Myocyte (in vitro differentiated cells): ENCODE data around the gene HHATL. TPM values are rescaled to one million over a fixed set of nuclear protein-coding genes. Genes with fewer than 3 reads are reported as not detected.

Experiments
- DNase-seq: peaks from one replicate; pipeline ENCODE4 v3.0.0-alpha.2; 2012; ENCODE audit warnings: low read depth
- polyA plus RNA-seq: library from polyadenylated mRNA; unstranded; fragments of >200 nt; gene quantifications from one replicate; pipeline ENCODE4 v1.2.1, GENCODE V29; 2012; ENCODE audit warnings: missing spikeins
- total RNA-seq: library from RNA; depleted of rRNA; stranded (reverse); fragments of >200 nt; gene quantifications from 2 replicates; pipeline ENCODE4 v1.2.3, GENCODE V29; 2014

HHATL gene
- total RNA-seq: 12.3 and 26.6 TPM in 2 replicates
- polyA plus RNA-seq: 2.1 TPM

DNA sequence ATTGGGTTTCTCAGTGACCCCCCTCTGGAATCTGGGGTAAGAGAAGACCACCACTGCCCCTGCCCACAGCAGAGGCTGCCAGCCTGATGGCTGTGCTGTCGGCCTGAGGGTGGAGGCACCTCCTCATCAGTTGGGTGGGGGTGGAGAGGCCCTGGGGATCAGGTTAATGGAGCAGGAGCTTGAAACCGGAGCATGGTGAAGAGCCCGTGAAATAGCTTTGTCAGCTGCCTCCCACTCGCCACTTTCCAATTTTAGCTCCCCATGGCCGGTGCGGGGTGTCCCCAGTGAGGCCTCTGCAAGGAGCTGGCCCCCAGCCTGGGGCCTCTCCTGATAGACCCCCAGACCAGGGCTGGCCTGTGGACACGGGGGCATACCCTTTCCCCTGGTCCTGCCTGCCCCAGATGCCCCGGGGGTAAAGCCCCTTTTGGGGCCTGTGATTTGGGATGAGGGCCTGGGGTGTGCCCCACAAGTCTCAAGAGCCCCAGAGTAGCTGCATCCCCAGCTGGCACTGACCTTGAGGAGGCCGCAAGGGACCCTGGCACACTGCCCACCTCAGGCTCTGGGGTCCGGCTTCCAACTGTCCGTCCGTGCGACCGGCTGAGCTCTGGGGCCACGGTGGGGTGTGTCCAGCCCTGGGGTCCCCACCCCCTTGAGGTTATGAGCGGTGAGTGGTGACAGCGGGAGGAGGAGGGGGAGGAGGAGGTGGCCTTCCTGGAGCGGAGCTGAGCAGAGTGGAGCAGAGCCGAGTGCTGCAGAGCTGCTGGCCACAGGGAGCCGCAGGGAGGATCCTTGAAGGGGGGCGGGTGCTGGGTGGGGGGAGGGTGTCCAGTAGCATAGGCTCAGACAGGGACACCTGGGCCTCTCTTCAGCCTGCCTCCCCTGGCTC is at the start of gene HHATL:
HHATL (minus strand) TSS at position 733 of the 886 bp plus-strand sequence. CDS start 1,972 bp downstream, outside the sequence.
- DNase-seq: peak; percentile 84

GRCh38 chr3:42751609-42752008 is 49.0 kb upstream of the HHATL start:
- DNase-seq: no peak

DNA sequence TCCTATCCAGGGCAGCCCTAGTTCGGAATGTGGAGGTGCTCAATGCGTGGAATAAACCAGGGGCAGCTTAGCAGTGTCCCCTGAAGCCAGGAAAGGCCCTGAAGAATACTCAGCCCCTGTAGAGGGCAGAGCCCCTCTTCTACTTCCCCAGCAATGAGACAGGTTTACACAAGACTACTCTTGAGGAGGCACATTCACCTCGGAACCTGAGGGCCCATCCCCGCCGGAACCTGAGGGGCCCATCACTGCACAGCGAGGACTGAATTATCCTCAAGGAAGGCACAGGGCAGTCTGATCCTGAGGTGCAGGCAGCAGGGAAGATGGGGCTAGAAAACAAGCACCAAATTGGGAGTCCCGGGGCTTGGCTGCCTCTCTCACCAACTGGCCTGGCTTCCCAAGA is 48.2 kb upstream of the HHATL start:
- no peak for DNase-seq

GRCh38 chr3:42749753-42750231 is 47.2 kb upstream of the HHATL start:
- no peak for DNase-seq

- DNase-seq: no peak
These were observed 46.6 kb upstream of the HHATL start for GRCh38 chr3:42749025-42749752.

GRCh38 chr3:42747581-42747980 is 45.0 kb upstream of the HHATL start:
- DNase-seq: no peak

DNA sequence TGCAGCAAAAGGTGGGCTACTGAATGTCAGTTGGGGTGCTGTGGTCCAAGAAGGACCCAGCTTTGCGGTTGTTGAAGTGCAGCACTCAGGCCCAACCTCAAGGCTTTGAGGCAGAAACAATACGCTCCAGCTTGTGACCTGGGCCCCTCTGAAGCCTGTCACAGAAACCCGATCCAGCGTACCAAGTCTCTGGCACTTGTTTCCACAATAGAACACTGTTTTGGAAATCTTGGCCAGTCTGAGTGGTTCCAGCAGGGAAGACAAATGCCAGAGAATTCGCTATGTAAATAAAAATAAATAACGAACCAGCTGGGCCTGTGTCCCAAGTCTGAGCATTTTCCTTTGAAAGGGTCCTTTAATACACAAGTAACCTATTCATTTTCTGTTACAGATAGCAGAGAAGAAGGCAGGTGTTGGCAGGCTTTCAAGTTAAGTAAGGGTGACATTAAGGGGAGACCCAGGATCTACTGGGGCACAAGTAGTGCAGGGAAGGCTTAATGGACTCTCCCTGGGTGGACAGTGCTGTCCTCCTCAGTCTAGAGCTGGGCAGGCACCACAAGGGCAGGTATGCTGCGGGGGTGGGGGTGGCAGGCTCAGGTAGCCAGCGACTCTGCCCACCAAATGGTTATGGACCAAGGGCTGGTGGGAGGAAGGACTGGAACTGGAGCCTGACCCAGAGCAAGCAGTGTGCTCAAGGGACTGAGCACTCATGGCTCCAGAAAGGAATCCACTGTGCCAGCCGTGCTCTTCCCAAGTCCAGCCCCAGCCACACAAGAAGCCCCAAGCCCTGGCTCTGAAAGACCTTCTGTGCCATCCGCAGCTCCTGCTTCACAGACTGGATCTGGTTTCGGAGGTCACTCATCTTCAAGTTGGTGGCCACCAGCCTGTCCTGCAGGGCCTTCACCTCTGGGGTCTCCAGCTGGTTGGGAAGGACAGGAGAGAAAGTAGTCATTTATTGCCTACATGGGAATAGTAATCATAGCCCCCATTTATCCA is 44.2 kb upstream of the HHATL start:
- DNase-seq: no peak

DNA sequence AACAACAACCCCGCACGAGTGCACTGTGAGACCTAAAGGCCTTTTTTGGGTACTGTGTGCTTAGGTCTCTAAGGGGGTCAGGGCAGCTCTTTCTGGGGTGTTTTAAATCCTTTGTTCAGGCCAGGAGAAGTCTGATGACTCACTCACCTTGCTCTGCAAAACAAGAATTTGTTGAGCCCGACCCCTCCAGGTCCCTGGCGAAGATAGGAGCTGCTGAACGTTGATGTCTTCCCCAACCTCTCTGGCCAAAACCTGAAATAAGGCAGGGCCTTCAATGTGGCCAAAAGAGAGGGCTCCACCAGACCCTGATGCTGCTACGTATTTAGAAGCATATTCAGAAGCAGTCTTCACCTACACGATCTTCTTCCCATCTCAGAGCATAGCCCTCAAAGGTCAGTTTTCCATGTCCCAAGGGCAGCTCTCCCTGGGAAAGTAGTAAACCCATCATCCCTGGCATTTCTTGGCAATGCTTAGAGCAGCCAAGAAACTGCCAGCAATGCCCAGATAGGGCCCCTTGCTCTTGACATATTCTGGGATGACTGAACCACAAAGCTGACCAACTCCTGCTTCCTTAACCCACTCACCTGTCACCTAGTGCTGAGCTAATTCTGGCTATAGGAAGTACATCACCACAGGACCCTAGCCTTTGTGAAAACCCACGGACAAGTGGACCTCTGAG is 43.3 kb upstream of the HHATL start:
- DNase-seq: no peak

DNA sequence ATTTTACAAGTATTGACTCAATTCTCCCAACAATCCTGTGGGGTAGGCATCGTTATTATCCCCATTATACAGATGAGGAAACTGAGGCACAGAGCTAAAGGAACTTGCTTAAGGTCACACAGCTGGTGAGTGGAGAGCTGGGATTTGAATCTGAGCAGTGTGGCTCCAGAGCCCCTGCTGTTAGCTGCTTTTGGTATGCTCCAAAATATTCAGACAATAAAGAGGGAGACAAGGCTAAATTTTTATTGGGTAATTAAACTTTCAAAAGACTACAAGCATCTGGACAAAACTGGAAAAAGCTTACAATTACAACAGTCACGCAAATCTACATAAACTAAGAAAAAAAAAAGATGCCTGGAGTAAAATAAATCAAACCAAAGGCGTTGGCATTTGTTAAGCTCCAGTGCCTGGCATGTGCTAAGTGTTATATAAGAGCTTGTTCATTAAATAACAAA is 42.7 kb upstream of the HHATL start:
- DNase-seq: no peak

DNA sequence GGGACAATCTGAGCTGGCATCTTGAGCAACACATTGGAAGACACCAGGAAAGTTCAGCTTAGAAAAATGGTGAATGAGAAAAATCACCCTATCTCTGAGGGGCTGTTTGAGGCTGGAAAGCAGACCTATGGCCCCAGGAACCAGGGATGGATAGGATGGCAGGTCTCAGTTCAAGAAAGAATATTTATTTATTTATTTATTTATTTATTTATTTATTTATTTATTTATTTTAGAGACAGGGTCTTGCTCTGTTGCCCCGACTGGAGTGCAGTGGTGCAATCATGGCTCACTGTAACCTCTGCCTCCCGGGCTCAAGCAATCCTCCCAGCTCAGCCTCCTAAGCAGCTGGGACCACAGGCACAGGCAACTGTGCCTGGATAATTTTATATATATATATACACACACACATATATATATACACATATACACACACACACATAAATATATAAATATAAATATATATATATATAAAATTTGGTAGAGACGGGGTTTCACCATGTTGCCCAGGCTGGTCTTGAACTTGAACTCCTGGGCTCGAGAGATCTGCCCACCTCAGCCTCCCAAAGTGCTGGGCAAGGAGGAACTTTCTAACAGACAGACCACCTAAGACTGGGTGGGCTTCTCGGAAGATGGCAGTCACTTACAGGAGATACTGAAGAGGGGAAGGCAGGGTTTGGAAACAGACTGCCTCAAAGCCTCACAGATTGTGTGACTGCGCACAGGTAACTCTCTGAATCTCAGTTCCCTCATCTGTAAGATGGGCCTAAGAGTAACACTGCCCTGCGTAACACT is 40.8 kb upstream of the HHATL start:
- no peak for DNase-seq

GRCh38 chr3:42742688-42743087 is 40.1 kb upstream of the HHATL start:
- DNase-seq: no peak

GRCh38 chr3:42742259-42742658 is 39.7 kb upstream of the HHATL start:
- DNase-seq: no peak

DNA sequence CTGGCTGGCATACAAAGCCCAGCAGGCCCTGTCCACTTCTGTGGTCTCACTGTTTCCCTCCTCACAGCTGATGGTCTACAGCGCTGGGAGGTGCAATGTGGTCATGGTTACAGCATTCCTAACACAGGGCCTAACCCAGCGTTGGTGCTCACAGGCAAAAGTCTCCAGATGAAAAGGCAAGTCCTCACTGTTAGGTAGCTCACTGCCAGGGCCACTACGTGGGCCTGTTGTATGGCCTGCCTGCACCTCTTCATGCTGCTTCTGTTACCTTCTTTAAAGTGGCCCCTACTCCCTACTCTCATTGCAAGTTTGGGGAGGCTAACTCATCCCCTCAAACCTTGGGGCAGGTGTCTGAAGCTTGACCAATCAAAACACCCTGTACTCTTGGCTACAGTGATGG is 39.2 kb upstream of the HHATL start:
- peak; percentile 74 for DNase-seq

- peak; percentile 95 for DNase-seq
These were observed 37.0 kb upstream of the HHATL start for GRCh38 chr3:42739401-42740158.

- no peak for DNase-seq
These were observed 33.9 kb upstream of the HHATL start for GRCh38 chr3:42736531-42736930.

GRCh38 chr3:42736081-42736480 is 33.5 kb upstream of the HHATL start:
- DNase-seq: no peak

- DNase-seq: no peak
These were observed 33.0 kb upstream of the HHATL start for GRCh38 chr3:42735615-42736014.

- DNase-seq: no peak
These were observed 32.4 kb upstream of the HHATL start for GRCh38 chr3:42735019-42735418.
